SK-N-SH (cell line): ENCODE measurements around the gene SPINT3. TPM values are rescaled to one million over a fixed set of nuclear protein-coding genes. Genes with fewer than 3 reads are reported as not detected.

ENCODE experiments used
- CTCF ChIA-PET: fragments of 300-600, 350-600 bp; formaldehyde crosslinking; extraction: SDS; loops from one replicate; lab custom pipeline; 2021; lab: Yijun Ruan, JAX
- POLR2A ChIA-PET: fragments of 350-600 bp; sonication (Branson Sonifier 250); formaldehyde crosslinking; extraction: SDS; loops from one replicate; lab custom pipeline; 2020; ENCODE audit warnings: antibody characterized with exemption, inconsistent platforms; lab: Yijun Ruan, JAX
- DNase-seq: peaks from one replicate; pipeline ENCODE4 v3.0.0; 2012
- H2AFZ ChIP-seq: fragments of 200-600 bp; sonication (generic); 2 replicates; pipeline ENCODE4 v1.8.1; 2016; ENCODE audit warnings: antibody characterized with exemption, mild to moderate bottlenecking, low read depth
- H3F3A ChIP-seq: fragments of 200-600 bp; sonication (generic); replicated peaks from 2 replicates; pipeline ENCODE3; 2016; ENCODE audit warnings: antibody characterized with exemption, mild to moderate bottlenecking; ENCODE audit not compliant: insufficient read depth
- H3K27ac ChIP-seq, 2 experiments: fragments of 200-500 bp in 1 of 2; fragments of 200-600 bp in 1 of 2; sonication (Bioruptor generic) in 1 of 2; sonication (generic), shearing (Covaris generic) in 1 of 2; 2 replicates each; pipeline versions ENCODE4 v1.5.1 to v1.6.1; 2014 to 2016; ENCODE audit warnings: low read depth in 2 of 2, inconsistent platforms in 1 of 2, low read length in 1 of 2, mild to moderate bottlenecking in 1 of 2, mixed read lengths in 1 of 2
- H3K27me3 ChIP-seq: fragments of 200-600 bp; sonication (generic), shearing (Covaris generic); 2 replicates; pipeline ENCODE4 v1.6.1; 2016; ENCODE audit warnings: mixed run types; ENCODE audit not compliant: insufficient read depth
- H3K36me3 ChIP-seq, 2 experiments: fragments of 200-500 bp in 1 of 2; fragments of 200-600 bp in 1 of 2; sonication (Bioruptor generic) in 1 of 2; sonication (generic) in 1 of 2; replicated peaks in 1 of 2; 2 replicates each; pipeline versions ENCODE3 to v1.5.1; 2014 to 2016; ENCODE audit warnings: low read length in 1 of 2, mild to moderate bottlenecking in 1 of 2; ENCODE audit not compliant: insufficient read depth in 2 of 2, control insufficient read depth in 1 of 2
- H3K4me1 ChIP-seq, 2 experiments: fragments of 200-500 bp in 1 of 2; fragments of 200-600 bp in 1 of 2; sonication (Bioruptor generic) in 1 of 2; sonication (generic), shearing (Covaris generic) in 1 of 2; 2 replicates each; pipeline versions ENCODE4 v1.5.1 to v1.6.1; 2014 to 2016; ENCODE audit warnings: low read depth in 1 of 2, low read length in 1 of 2, mixed run types in 1 of 2; ENCODE audit not compliant: insufficient read depth in 2 of 2, control insufficient read depth in 1 of 2
- H3K4me2 ChIP-seq: fragments of 200-600 bp; sonication (generic), shearing (Covaris generic); 2 replicates; pipeline ENCODE4 v1.6.1; 2017; ENCODE audit warnings: mixed run types
- H3K4me3 ChIP-seq, 2 experiments: fragments of 200-500 bp in 1 of 2; fragments of 200-600 bp in 1 of 2; sonication (Bioruptor generic) in 1 of 2; sonication (generic), shearing (Covaris generic) in 1 of 2; 2 replicates each; pipeline versions ENCODE4 v1.5.1 to v1.8.1; 2014 to 2016; ENCODE audit warnings: low read depth in 2 of 2, inconsistent platforms in 1 of 2, low read length in 1 of 2, mild to moderate bottlenecking in 1 of 2, mixed read lengths in 1 of 2, moderate library complexity in 1 of 2
- H3K79me2 ChIP-seq: fragments of 200-600 bp; sonication (generic); 2 replicates; pipeline ENCODE4 v1.8.1; 2017; ENCODE audit warnings: mild to moderate bottlenecking; ENCODE audit not compliant: insufficient read depth
- H3K9ac ChIP-seq: fragments of 200-600 bp; sonication (generic); 2 replicates; pipeline ENCODE4 v1.6.1; 2017; ENCODE audit warnings: mixed run types
- H3K9me2 ChIP-seq: fragments of 200-600 bp; sonication (generic); 2 replicates; pipeline ENCODE4 v1.6.1; 2017; ENCODE audit warnings: mixed run types
- H3K9me3 ChIP-seq: fragments of 200-600 bp; sonication (generic); 2 replicates; pipeline ENCODE4 v1.6.1; 2017; ENCODE audit warnings: mixed run types, mild to moderate bottlenecking, moderate library complexity
- H4K20me1 ChIP-seq: fragments of 200-600 bp; sonication (generic); 2 replicates; pipeline ENCODE4 v1.6.1; 2017; ENCODE audit warnings: mild to moderate bottlenecking, mixed run types; ENCODE audit not compliant: insufficient read depth
- CHD2 ChIP-seq: fragments of 150-350 bp; IDR thresholded peaks from 2 replicates; pipeline ENCODE4 v1.6.1; 2018; ENCODE audit warnings: low read length; ENCODE audit not compliant: partially characterized antibody
- CTCF ChIP-seq: fragments of 200-600 bp; sonication (generic); IDR thresholded peaks from 2 replicates; pipeline ENCODE4 v1.6.1; 2017; ENCODE audit warnings: antibody characterized with exemption, mild to moderate bottlenecking, moderate library complexity
- ELF1 ChIP-seq: IDR thresholded peaks from 2 replicates; pipeline ENCODE4 v1.4.0; 2012
- EP300 ChIP-seq, 2 experiments: IDR thresholded peaks; 2 replicates each; pipeline versions ENCODE4 v1.4.0 to v1.6.1; 2012; ENCODE audit warnings: borderline replicate concordance in 1 of 2, low read depth in 1 of 2, low read length in 1 of 2
- FOXJ3 ChIP-seq: sonication (generic); formaldehyde crosslinking; IDR thresholded peaks from 2 replicates; pipeline ENCODE4 v1.5.1; 2020; ENCODE audit warnings: mild to moderate bottlenecking, missing genetic modification reagents
- GABPA ChIP-seq: IDR thresholded peaks from 2 replicates; pipeline ENCODE4 v1.4.0; 2012; ENCODE audit warnings: low read depth, mild to moderate bottlenecking
- GATA2 ChIP-seq: sonication (generic); formaldehyde crosslinking; IDR thresholded peaks from 2 replicates; pipeline ENCODE4 v1.5.0; 2020; ENCODE audit warnings: mild to moderate bottlenecking, missing genetic modification reagents
- JUND ChIP-seq: IDR thresholded peaks from 2 replicates; pipeline ENCODE4 v1.4.0; 2012
- NFIC ChIP-seq: IDR thresholded peaks from 2 replicates; pipeline ENCODE4 v1.4.0; 2012; ENCODE audit warnings: borderline replicate concordance
- RXRA ChIP-seq: IDR thresholded peaks from 2 replicates; pipeline ENCODE4 v1.4.0; 2012; ENCODE audit warnings: low read depth, mild to moderate bottlenecking, borderline replicate concordance
- YY1 ChIP-seq: IDR thresholded peaks from 2 replicates; pipeline ENCODE4 v1.4.0; 2012; ENCODE audit warnings: low read depth, mild to moderate bottlenecking
- ZBTB33 ChIP-seq: IDR thresholded peaks from 2 replicates; pipeline ENCODE4 v1.4.0; 2012; ENCODE audit warnings: low read depth, borderline replicate concordance
- WGBS: methylation state at CpG from one replicate; pipeline ENCODE4 v1.1.6; 2017; ENCODE audit warnings: low lambda C conversion rate; 5-methylcytosine and 5-hydroxymethylcytosine counted together
- polyA plus RNA-seq, 3 experiments: library from polyadenylated mRNA; depleted of rRNA; stranded (reverse); fragments of >200 nt; gene quantifications; 2 replicates each; pipeline ENCODE4 v1.2.3, GENCODE V29; 2012
- TF ChIP-seq, protein P1 (sequence below): fragments of 150-350 bp; IDR thresholded peaks from 2 replicates; pipeline ENCODE4 v1.6.1; 2017; ENCODE audit warnings: antibody characterized with exemption, low read length, low read depth, borderline replicate concordance
- TF ChIP-seq, protein P2 (sequence below): IDR thresholded peaks from 2 replicates; pipeline ENCODE4 v1.4.0; 2012; ENCODE audit warnings: low read depth

The SPINT3 gene
- polyA plus RNA-seq, 1 of the 3 experiments (the other 2 are of a cell fraction): not detected

DNA sequence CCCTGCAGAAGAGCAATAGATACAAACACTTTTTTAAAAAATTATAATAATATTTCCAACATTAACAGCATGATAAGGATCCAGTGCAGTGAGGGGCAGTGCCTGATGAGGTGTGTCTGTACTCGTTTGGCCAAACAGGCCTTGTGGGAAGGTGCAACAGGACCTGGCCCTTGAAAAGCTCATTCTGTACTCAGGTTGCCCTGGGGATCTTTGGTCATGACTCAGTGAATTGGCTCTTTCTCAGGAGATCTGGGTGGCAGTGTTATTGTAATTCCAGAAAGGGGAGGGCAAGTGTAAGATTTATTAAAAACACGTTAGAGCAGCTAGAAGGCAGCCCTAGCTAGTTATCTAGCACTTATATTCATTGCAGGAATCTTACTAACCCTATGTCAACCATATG, 2.9 kb upstream of the SPINT3 start (continued):
- TF ChIP-seq, protein P1, sequence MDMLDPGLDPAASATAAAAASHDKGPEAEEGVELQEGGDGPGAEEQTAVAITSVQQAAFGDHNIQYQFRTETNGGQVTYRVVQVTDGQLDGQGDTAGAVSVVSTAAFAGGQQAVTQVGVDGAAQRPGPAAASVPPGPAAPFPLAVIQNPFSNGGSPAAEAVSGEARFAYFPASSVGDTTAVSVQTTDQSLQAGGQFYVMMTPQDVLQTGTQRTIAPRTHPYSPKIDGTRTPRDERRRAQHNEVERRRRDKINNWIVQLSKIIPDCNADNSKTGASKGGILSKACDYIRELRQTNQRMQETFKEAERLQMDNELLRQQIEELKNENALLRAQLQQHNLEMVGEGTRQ: no peak
- TF ChIP-seq JUND (no peak), FOXJ3 (CRISPR knock-in tag) (no peak)
- TF ChIP-seq, all 33 proteins: peak for 0

DNA sequence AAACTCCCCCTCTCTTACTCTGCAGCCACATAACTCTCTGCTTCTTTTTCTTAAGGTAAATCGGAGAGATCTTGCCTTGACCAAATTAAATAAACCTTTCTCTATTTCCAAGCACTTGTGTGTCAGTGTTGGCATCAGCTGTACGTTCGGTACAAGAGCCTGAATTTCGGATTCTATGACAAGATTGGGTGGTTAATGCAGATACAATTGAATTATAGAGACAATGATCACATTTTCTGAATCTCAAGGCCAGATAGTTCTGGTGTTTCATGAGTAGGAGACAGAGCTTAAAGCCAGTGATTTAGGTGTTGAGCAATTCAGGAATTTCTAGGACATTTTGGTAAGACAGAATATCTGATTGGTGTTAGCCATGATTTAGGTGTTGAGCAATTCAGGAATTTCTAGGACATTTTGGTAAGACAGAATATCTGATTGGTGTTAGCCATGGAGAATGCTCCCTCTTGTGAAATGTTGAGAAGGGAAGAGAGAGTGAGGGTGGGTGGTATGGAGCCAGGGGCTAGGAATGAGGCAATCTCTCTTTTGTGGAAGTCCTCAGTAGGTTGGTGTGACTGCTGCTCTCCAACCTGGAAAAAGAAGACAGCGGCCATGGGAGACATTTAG, 5.1 kb downstream of the SPINT3 start:
- Histone ChIP-seq H4K20me1 (no peaks in the 10 kb centered on the region), H3K9ac (no peak overlapping the region), H3K4me3 (no peak overlapping the region), H3K4me2 (no peak overlapping the region), H3K9me2 (no peaks in the 10 kb centered on the region), H3K9me3 (no peaks in the 10 kb centered on the region), H3K27me3 (no peaks in the 10 kb centered on the region; the same call in none of the 2 replicates), H3K4me1 (no peaks in the 10 kb centered on the region), H3K27ac (no peak overlapping the region), H3K36me3 (no peaks in the 10 kb centered on the region), H2AFZ (no peak overlapping the region), H3K79me2 (no peaks in the 10 kb centered on the region), H3F3A (peaks cover 6% of the 10 kb centered on the region)
- TF ChIP-seq GABPA: no peak
- no peak for TF ChIP-seq ELF1
- no peak for TF ChIP-seq GATA2
- TF ChIP-seq ZBTB33: no peak
- TF ChIP-seq CHD2: no peak
- TF ChIP-seq YY1: no peak
- TF ChIP-seq, protein P2, sequence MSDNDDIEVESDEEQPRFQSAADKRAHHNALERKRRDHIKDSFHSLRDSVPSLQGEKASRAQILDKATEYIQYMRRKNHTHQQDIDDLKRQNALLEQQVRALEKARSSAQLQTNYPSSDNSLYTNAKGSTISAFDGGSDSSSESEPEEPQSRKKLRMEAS: no peak
- no peak for TF ChIP-seq NFIC
- TF ChIP-seq EP300 (IDR thresholded peaks at IDR 0.05; ENCODE audit: borderline replicate concordance in 1 of 2, low read depth in 1 of 2, low read length in 1 of 2): no peak
- TF ChIP-seq CTCF: no peak
- TF ChIP-seq RXRA: no peak
- ChIA-PET POLR2A (no interaction called here), CTCF (interaction anchor here (1.4 kb wide), 1 partner anchor 45 kb away, joined by 3 read pairs; no protein-coding TSS in a partner anchor)
- DNase-seq: no peak
- WGBS: 2% methylated on average over 5 of the region's 5 CpGs
